SIG-M5 (cell line): Measurements from ENCODE around the gene HMGN3.

Experiments used
- DNase-seq: peaks from one replicate; lab custom pipeline; 2025; lab: John Stamatoyannopoulos, UW

The HMGN3 gene

GRCh38 chr6:79232696-79233462 lies 1.6 kb downstream of the HMGN3 start:
- DNase-seq, result no peak

DNA sequence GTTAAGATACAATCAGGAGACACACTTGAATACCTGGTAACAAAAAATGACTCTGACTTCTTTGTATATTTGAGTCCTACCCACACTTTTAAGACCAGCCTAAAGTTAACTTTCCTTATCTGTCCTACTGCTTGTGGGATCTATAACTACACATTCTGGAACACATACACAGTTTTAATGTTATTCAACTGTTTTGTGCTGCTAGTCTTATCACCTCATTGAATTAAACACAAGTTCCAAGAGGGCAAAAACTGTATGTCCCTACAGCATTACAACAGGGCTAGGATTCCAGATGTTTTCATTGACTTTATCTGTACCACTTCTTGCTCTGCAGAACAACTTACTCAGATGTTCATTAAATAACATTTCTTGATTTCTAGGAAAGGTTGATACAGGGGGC lies 2.8 kb downstream of the HMGN3 start:
- DNase-seq, result no peak

GRCh38 chr6:79231101-79231500 lies 3.4 kb downstream of the HMGN3 start:
- no peak for DNase-seq

DNA sequence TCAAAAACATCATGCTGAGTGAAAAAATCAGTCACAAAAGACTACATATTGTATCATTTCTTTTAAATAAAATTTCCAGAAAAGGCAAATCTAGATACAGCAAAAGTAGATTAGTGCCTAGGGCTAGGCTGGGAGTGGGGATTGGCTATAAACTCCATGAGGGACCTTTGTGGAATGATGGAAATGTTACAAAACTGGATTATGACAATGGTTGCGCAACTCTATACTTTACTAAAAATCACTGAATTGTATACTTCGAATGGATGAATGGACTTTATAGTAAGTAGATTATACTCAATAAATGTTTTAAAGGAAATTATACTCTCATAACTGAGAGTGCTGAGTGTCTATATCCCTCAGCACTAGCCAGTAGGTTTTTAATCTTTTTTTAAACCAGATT lies 4.3 kb downstream of the HMGN3 start:
- no peak for DNase-seq

DNA sequence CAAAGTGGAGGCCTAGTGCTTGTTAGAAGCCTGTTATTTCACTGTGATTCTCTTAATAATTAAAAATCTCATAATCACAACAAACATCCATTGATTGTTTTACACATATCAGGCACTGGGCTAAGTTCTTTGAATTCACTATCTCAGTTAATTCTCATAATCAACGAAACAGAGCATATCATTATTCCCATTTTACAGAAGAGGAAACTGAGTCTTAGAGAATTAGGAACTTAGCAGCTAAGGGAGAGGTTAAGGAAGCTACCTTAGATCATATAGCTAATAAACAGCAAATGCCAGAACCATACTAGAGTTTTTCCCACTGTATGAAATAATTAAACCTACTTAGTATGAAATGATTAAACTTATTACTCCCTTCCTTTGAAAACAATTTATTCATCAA lies 7.0 kb downstream of the HMGN3 start:
- no peak for DNase-seq

GRCh38 chr6:79226660-79227059 lies 7.8 kb downstream of the HMGN3 start:
- DNase-seq, result no peak

GRCh38 chr6:79225717-79226599 lies 8.5 kb downstream of the HMGN3 start:
- no peak for DNase-seq

DNA sequence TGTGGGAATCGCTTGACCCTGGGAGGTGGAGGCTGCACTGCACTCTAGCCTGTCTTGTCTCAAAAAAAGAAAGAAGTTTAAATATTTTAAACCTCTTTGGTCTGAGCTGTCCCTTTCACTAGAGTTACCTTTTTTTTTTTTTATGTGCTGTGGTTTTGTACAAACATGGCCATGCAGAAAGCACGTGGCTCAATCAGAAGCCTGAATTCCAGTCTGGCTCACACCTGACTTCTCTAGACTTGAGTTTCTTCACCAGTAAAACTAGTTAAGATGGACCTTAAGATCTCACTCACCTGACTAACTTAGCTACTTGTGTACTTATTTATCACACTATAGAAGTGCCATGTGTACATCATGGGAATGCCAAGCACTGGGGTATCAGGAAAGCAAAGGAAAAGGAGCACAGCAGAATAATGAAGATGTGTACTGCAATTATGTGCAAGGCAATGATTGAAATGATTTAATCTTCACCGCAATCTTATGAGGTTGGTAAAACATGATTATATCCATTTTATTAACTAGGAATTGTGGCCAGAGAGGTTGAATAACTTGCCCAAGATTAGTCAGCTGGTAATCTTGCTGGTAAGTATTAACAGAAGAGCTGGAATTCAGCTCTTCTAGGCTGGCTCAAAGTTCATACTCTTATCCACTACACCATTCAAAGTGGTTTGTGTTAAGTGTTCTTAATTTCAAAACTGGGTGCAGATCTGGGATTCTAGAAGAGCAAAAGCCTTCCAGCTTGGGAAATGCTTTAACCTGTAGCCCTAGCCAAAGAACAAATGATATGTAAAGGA lies 10.7 kb downstream of the HMGN3 start:
- no peak for DNase-seq

GRCh38 chr6:79215213-79215824 lies 19.2 kb downstream of the HMGN3 start:
- DNase-seq, result no peak

DNA sequence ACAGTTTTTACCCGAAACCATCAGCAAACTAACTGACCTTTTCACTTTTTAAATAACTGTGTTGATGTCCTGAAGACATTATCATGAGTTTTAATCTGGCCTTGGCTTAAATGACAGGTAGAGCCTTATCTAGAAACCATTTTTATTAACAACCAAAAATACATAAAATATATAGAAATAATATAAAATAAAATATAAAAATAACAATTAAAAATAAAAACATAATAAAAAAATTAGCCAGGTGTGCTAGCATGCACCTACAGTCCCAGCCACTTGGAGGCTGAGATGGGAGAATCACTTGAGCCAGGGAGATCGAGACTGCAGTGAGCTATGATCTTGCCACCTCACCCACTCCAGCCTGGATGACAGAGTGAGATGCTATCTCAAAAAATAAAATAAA lies 21.6 kb downstream of the HMGN3 start:
- no peak for DNase-seq

- DNase-seq, result no peak
These were observed 25.7 kb downstream of the HMGN3 start for GRCh38 chr6:79208816-79209215.

DNA sequence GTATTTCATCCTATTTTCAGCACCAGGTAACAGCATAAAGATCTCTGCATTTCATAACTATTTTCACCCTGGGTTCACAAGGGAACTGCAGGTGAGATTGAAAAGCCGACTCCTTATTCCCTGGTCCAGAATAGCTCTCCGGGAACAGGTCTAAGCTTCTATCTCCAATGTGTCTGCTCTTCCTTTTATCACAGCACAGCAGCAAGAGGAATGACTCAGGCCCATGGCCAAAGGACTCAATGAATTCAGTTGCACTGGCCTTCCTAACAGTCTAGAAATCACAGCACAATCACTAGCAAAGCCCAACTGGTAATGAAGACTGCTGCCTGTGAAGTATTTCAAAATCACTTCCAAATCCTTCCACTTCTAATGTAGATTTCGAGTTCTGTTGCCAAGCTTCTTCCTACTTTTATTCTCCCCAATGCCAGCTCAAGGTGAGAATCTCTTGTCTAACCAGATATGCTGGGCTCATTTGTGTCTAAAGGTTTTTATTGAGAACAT lies 30.7 kb downstream of the HMGN3 start:
- no peak for DNase-seq

GRCh38 chr6:79202556-79202955 lies 31.9 kb downstream of the HMGN3 start:
- no peak for DNase-seq

DNA sequence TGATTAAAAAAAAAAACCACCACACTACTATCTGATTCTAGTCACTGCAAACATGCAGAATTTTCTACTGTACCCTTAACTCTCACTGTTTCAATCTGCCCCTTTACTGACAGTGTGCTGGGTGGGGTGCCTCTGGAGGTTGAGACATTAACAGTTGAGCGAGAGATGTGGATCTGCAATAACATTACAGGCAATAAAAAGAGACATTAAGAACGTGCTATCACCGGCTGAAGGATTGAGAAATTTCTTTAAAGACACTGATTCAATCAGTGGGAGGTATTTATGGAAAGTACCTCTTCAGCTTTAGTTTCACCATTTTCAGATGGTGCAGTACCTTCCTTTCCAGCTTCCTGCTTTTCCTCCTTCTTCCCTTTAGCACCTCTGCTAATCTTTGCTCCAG lies 32.5 kb downstream of the HMGN3 start:
- no peak for DNase-seq

DNA sequence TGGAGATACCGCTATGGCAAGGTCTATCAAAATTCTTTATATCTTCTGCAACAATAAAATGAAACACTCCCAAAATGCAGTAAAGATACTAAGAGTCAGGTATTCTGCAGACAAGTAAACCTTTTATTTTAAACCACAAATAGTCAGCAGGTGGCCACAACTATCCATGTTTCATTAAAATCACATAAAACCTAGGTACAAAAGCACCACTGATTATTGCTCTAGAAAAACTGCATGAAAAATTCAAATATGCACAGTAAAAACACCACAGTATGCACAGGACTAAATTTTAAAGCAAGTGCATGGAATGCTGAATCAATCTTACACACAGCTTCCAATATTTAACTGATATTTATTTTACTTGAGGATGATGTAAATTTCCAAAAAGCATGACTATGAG lies 33.3 kb downstream of the HMGN3 start:
- no peak for DNase-seq

- DNase-seq, result no peak
These were observed 37.6 kb downstream of the HMGN3 start for GRCh38 chr6:79196912-79197311.

GRCh38 chr6:79193971-79194370 lies 40.5 kb downstream of the HMGN3 start:
- DNase-seq, result no peak

DNA sequence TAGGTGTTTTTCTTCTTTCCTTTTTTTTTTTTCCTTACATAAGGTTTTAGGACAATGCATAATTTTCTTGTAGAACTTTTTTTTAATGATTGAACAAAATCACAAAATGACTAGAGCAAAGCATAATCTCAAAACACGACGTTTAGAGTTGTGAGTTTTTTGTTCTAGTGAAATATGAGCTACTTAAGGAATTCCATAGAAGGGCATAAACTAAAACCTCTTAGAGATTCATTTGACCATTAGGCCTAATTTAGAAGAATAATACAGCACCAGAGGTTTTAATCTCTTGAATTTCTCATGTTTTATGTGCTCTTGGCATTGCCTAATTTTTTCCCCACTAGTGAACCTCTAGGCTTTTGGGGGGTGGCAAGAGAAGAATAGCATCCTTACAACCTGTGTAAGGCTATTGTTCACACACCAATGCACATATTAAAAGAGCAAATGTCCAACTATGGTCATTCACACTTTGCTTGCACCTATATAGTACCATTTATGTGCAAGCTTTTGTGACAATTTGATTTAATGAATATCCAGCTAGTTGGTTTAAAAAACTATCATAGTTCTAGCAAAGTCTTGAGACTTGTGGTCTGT lies 44.6 kb downstream of the HMGN3 start:
- no peak for DNase-seq

DNA sequence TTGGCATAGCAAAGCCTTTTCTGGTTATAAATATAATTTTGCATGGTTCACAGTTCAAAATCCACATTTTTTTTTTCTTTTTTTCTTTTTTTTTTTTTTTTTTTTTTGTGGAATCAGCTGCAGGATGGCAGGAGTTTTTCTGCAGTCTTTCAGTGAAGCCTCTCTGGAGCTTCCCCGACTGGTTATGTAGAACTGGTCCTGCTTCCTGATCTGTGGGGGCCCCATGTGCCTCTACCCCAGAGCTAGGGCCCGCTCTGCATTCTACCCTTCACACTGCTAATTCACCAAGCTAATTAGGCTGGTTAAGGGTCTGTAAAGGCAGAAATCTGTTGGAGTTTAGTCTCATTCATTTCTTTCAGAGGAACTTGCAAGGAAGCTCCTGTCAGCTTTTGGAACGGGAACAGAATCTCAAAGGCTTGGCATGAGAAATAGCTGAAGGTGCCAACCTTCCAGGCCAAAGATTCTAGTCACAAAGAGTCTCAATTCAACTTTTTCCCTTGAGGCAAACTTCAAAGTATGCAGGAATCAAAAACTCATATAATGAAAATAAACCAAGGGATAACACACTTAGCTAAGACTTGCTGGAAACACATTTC lies 45.5 kb downstream of the HMGN3 start:
- no peak for DNase-seq

DNA sequence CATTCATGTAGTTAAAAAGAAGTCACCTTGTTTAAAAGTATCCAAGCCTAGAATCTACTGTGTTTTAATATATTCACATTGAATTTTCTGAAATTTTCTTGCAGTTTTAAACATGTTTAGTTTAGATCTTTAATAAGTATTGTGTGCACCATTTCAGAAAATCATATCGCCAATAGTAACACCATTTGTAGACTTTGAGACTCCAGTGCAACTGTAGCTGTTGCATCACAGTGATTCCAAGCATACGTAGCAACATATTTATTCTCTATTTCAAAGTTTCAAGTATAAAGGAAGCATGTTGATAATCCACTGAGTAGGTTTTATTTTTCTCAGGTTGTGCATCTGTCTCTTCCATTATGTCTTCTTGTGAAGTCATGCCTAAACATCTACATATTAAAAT lies 46.4 kb downstream of the HMGN3 start:
- DNase-seq, result no peak

DNA sequence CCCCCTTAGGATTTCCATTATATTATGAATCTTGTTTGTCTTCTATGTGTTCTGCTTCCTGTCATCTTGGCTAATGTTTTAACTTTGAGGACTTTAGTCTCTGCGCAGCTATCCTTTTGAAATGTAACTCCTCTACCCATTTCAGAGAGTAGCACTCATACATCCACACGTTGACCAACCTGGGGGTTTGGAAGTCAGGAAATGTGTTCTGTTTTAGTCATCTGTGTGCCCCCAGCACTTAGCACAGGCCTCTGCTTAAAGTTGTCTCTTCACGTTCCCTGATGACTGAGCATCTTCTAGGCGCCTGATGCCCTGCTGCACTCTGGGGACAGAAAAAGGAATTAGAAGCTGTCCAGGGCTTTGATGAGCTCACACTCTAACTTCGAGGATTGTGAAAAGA lies 47.9 kb downstream of the HMGN3 start:
- DNase-seq, result no peak
